ENCODE data around the gene CADM1.

DNA sequence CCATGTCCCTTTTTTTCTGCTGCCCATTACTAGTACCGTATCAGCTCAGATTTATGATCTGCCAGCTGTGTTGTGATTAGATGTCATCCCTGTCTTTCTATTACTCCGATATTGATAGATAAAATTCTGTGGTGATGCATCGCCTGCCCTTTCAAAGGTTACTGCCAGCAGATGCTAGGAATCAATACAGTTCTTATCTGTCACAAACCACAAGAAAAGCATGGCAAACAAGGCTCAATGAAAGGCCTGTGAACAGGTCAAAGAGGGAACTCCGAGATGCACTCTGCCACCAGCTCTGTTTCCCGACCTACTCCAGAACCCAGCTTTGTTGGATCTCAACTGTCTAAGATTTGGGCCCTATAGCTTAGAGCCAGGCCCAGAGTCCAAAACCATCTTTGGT, 246.0 kb downstream of the CADM1 start:
- TF ChIP-seq, protein P1, sequence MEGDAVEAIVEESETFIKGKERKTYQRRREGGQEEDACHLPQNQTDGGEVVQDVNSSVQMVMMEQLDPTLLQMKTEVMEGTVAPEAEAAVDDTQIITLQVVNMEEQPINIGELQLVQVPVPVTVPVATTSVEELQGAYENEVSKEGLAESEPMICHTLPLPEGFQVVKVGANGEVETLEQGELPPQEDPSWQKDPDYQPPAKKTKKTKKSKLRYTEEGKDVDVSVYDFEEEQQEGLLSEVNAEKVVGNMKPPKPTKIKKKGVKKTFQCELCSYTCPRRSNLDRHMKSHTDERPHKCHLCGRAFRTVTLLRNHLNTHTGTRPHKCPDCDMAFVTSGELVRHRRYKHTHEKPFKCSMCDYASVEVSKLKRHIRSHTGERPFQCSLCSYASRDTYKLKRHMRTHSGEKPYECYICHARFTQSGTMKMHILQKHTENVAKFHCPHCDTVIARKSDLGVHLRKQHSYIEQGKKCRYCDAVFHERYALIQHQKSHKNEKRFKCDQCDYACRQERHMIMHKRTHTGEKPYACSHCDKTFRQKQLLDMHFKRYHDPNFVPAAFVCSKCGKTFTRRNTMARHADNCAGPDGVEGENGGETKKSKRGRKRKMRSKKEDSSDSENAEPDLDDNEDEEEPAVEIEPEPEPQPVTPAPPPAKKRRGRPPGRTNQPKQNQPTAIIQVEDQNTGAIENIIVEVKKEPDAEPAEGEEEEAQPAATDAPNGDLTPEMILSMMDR (optimal IDR thresholded peaks at IDR 0.05 in 1 of 3, IDR thresholded peaks at IDR 0.05 in 1 of 3, conservative IDR thresholded peaks at IDR 0.05 in 1 of 3; ENCODE audit: extremely low read depth in 1 of 3, insufficient read depth in 2 of 3, low read length in 3 of 3), result no peak
- TF ChIP-seq EZH2 (IDR thresholded peaks at IDR 0.05; ENCODE audit: low read length), result no peak

Data from keratinocyte (primary cell).